ENCODE results near the gene FIGNL1. TPM values are rescaled to one million over a fixed set of nuclear protein-coding genes. Genes with fewer than 3 reads are reported as not detected.

Gene FIGNL1
- total and polyA plus RNA-seq, 7 donors, result 0.60 to 8.6 (median 6.9) TPM

DNA sequence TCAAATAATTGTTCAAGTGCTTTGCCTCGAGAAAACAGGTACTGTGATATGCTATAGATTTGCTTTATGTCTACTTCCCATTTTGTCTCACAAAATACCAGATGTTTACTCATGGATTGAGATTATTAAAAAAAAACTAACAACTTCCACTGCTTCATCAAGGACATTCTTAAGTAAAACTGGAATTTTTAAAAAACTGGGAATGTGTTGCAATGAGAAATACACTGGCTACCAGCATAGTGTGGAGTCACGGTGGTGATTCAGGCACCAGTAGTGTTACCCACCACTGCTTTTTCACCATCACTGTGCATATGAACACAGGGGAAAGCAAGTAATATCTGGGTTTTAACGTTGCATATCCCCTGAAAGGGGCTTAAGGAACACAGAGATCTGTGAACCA, 21.2 kb downstream of the FIGNL1 start:
- no peak for DNase-seq
- Histone ChIP-seq H3K4me3 (no peak overlapping the region), H3K27ac (no peak overlapping the region), H3K27me3 (no peaks in the 10 kb centered on the region), H3K9me3 (no peaks in the 10 kb centered on the region), H3K36me3 (no peaks in the 10 kb centered on the region), H3K4me1 (no peaks in the 10 kb centered on the region)
- TF ChIP-seq POLR2AphosphoS5 (IDR thresholded peaks at IDR 0.05) (no peak), CTCF (IDR thresholded peaks at IDR 0.05) (no peak), POLR2A (IDR thresholded peaks at IDR 0.05) (no peak), EP300 (IDR thresholded peaks at IDR 0.05) (no peak)
- intact Hi-C loops (cut with DNase I), result no loop called here
- 84 to 85% methylated on average over 3 of the region's 3 CpGs for WGBS, 2 donors

DNA sequence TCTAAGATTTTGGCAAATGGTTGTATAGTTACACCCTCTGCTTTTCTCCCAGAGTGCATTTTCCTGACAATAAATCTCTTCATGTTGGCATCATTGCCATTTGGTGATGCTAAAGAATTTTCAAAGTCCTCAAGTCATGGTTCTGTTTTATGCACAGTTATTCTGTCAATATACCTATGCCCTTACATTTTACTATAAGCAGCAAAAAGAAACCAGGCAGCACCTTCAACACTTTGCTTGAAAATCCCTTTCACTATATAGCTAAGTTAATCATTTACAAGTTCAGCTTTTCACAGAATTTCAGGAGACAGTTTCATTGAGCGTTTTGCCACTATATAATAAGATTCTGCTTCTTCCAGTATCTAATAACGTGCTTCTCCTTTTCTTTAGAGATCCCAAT, 22.6 kb downstream of the FIGNL1 start:
- DNase-seq, result no peak
- Histone ChIP-seq H3K27ac (no peak overlapping the region), H3K4me3 (no peak overlapping the region), H3K4me1 (no peaks in the 10 kb centered on the region), H3K9me3 (no peaks in the 10 kb centered on the region), H3K36me3 (no peaks in the 10 kb centered on the region), H3K27me3 (no peaks in the 10 kb centered on the region)
- TF ChIP-seq POLR2AphosphoS5 (IDR thresholded peaks at IDR 0.05) (no peak), POLR2A (IDR thresholded peaks at IDR 0.05) (no peak), EP300 (IDR thresholded peaks at IDR 0.05) (no peak)
- WGBS, 2 donors, result 64 to 90% methylated on average over 2 of the region's 2 CpGs
- intact Hi-C loops (cut with DNase I), result no loop called here

DNA sequence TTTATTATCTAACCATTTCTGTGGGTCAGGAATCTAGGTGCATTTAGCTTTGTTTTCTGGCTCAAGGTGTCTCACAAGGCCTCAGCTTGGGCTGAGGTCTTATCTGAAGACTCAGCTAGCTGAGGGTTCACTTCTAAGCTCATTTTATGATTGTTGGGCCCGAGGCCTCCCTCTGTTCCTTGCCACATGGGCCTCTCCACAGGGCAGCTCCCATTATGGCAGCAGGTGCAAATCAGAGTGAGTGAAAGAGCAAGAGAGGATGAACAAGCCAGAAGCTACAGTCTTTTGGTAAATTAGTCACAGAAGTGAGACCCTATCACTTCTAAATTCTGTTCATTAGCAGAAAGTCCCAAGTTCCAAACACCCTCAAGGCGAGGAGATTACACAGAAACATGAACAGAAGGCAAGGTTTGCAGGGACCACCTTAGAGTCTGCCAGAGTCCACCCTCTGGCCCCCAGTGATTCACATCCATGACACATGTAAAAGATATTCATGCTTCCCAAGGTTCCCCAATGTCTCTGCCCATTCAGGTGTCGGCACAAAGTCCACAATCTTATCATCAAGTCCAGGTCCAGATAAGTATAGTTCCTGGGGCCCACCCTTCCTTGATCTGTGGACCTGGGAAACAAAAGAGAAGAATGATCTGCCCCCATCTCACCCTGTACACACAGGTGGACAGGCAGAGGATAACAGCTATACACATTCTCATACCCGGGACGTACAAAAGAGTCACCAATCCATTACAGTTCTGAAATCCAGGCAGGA, 23.7 kb downstream of the FIGNL1 start:
- DNase-seq, result no peak
- H3K36me3 ChIP-seq, result no peaks in the 10 kb centered on the region
- H3K4me1 ChIP-seq, result no peaks in the 10 kb centered on the region
- WGBS, 2 donors, result 75 to 88% methylated on average over 5 of the region's 5 CpGs
- TF ChIP-seq POLR2AphosphoS5 (IDR thresholded peaks at IDR 0.05) (no peak), CTCF (IDR thresholded peaks at IDR 0.05) (no peak), POLR2A (IDR thresholded peaks at IDR 0.05) (no peak), EP300 (IDR thresholded peaks at IDR 0.05) (no peak)
- no peaks in the 10 kb centered on the region for H3K27me3 ChIP-seq
- no peaks in the 10 kb centered on the region for H3K9me3 ChIP-seq
- no peak overlapping the region for H3K27ac ChIP-seq
- H3K4me3 ChIP-seq, result no peak overlapping the region
- intact Hi-C loops (cut with DNase I), result no loop called here

- Histone ChIP-seq H3K4me3 (no peak overlapping the region), H3K36me3 (no peaks in the 10 kb centered on the region), H3K27ac (no peak overlapping the region), H3K9me3 (no peaks in the 10 kb centered on the region), H3K4me1 (no peaks in the 10 kb centered on the region), H3K27me3 (no peaks in the 10 kb centered on the region)
- TF ChIP-seq CTCF (IDR thresholded peaks at IDR 0.05) (no peak), POLR2A (IDR thresholded peaks at IDR 0.05) (no peak), EP300 (IDR thresholded peaks at IDR 0.05) (no peak), POLR2AphosphoS5 (IDR thresholded peaks at IDR 0.05) (no peak)
- intact Hi-C loops (cut with DNase I), result no loop called here
- DNase-seq, result no peak
- WGBS, 2 donors, result 91% methylated on average over 6 of the region's 6 CpGs
Measured at GRCh38 chr7:50425318-50425717, 24.8 kb downstream of the FIGNL1 start.

DNA sequence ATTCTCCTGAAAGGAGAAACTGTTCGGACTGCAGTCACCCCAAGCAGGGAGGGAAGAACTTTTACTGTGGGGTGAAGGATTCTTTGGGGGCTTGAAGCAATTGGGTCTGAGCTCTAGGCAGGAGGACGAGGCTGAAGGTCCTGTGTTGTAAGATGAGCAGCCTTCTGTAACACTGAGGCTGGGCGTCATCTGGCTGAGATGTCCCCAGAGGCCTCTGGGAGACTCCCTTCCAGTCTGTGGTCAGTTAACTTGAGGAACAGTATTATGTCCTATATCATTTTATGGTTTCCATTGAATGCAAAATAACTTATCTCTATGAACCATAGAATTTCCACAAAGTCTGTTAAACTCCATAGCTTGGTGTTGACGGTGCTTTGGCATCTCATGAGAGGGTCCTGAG, 26.3 kb downstream of the FIGNL1 start:
- Histone ChIP-seq H3K27me3 (no peaks in the 10 kb centered on the region), H3K27ac (no peak overlapping the region), H3K9me3 (no peaks in the 10 kb centered on the region), H3K4me1 (no peaks in the 10 kb centered on the region), H3K36me3 (no peaks in the 10 kb centered on the region), H3K4me3 (no peak overlapping the region)
- intact Hi-C loops (cut with DNase I), result no loop called here
- DNase-seq, result no peak
- TF ChIP-seq CTCF (IDR thresholded peaks at IDR 0.05) (no peak), POLR2AphosphoS5 (IDR thresholded peaks at IDR 0.05) (no peak), POLR2A (IDR thresholded peaks at IDR 0.05) (no peak), EP300 (IDR thresholded peaks at IDR 0.05) (no peak)
- WGBS, 2 donors, result 65 to 79% methylated on average over 4 of the region's 4 CpGs
